ENCODE results near the gene FGF14.

The FGF14 gene

GRCh38 chr13:102261809-102262208 is 140.0 kb downstream of the FGF14 start:
- TF ChIP-seq ZFX (IDR thresholded peaks at IDR 0.05) (no peak), CTCF (conservative IDR thresholded peaks at IDR 0.05) (no peak)
- H3K27ac ChIP-seq = no peak overlapping the region

- H3K27ac ChIP-seq = no peak overlapping the region
- no peak for TF ChIP-seq CTCF (conservative IDR thresholded peaks at IDR 0.05)
- TF ChIP-seq ZFX (IDR thresholded peaks at IDR 0.05) = no peak
These were observed 140.5 kb downstream of the FGF14 start for GRCh38 chr13:102261316-102261715.

GRCh38 chr13:102260256-102260655 is 141.6 kb downstream of the FGF14 start:
- no peak overlapping the region for H3K27ac ChIP-seq
- TF ChIP-seq CTCF (conservative IDR thresholded peaks at IDR 0.05) (no peak), ZFX (IDR thresholded peaks at IDR 0.05) (no peak)

- no peak overlapping the region for H3K27ac ChIP-seq
- TF ChIP-seq CTCF (conservative IDR thresholded peaks at IDR 0.05) (no peak), ZFX (IDR thresholded peaks at IDR 0.05) (no peak)
These were observed 146.4 kb downstream of the FGF14 start for GRCh38 chr13:102255409-102255808.

- no peak overlapping the region for H3K27ac ChIP-seq
- no peak for TF ChIP-seq ZFX (IDR thresholded peaks at IDR 0.05)
- TF ChIP-seq CTCF (conservative IDR thresholded peaks at IDR 0.05) = no peak
These were observed 150.0 kb downstream of the FGF14 start for GRCh38 chr13:102251817-102252216.

- TF ChIP-seq ZFX (IDR thresholded peaks at IDR 0.05) = no peak
- no peak for TF ChIP-seq CTCF (conservative IDR thresholded peaks at IDR 0.05)
These were observed 151.4 kb downstream of the FGF14 start for GRCh38 chr13:102250448-102250847.

GRCh38 chr13:102244607-102245227 is 157.1 kb downstream of the FGF14 start:
- no peak for TF ChIP-seq CTCF (conservative IDR thresholded peaks at IDR 0.05)
- TF ChIP-seq ZFX (IDR thresholded peaks at IDR 0.05) = no peak
- no peak overlapping the region for H3K27ac ChIP-seq

More at GRCh38 chr13:102250448-102250847, 151.4 kb downstream of the FGF14 start:
- H3K27ac ChIP-seq = no peak overlapping the region

Measured in C4-2B (cell line).